ENCODE results near the gene TUBA8. TPM values are rescaled to one million over a fixed set of nuclear protein-coding genes. Genes with fewer than 3 reads are reported as not detected.
A peak's percentile ranks its signal among the peaks of the same experiment; 100 is the strongest.
"Not testable (repeated sequence)": the region's sequence is repeated elsewhere in the genome, so short reads cannot be mapped to it uniquely, and the experiment has no call there.

The TUBA8 gene
- 1 to 10 TPM in 1 of 2 experiments, under 1 TPM in 1; 0.42 to 1.7 TPM for total RNA-seq

- ATAC-seq (peak; percentile 72), DNase-seq (no peak)
- H3K36me3 Mint-ChIP-seq: peaks cover 18% of the 10 kb centered on the region
- peak within 1 kb of the TSS; percentile 43 for H3K4me3 Mint-ChIP-seq
- CTCF ChIA-PET: no interaction called here
- H3K4me1 Mint-ChIP-seq: peaks cover 29% of the 10 kb centered on the region
- no peak within 1 kb of the TSS for H3K27ac Mint-ChIP-seq
- H3K27me3 Mint-ChIP-seq: peaks cover 43% of the 10 kb centered on the region
- peaks cover 14% of the 10 kb centered on the region for H3K9me3 Mint-ChIP-seq (ENCODE audit: low read depth)
Observed at GRCh38 chr22:18110194-18110953, at the start of gene TUBA8. Gene TUBA8, plus strand, starts transcription at chr22:18110809. Its CDS starts 57 bp downstream, at chr22:18110866.

GRCh38 chr22:18062421-18062820 lies 48.2 kb upstream of the TUBA8 start:
- H3K27me3 Mint-ChIP-seq: peaks cover 51% of the 10 kb centered on the region
- CTCF ChIA-PET: interaction anchor here (1.3 to 1.7 kb wide), 2 partner anchors 14 to 232 kb away, joined by 3 to 6 read pairs; no protein-coding TSS in a partner anchor
- H3K27ac Mint-ChIP-seq: no peak overlapping the region
- no peaks in the 10 kb centered on the region for H3K36me3 Mint-ChIP-seq
- H3K9me3 Mint-ChIP-seq (ENCODE audit: low read depth): no peaks in the 10 kb centered on the region
- peaks cover 12% of the 10 kb centered on the region for H3K4me1 Mint-ChIP-seq
- no peak for ATAC-seq
- H3K4me3 Mint-ChIP-seq: no peak overlapping the region
- DNase-seq: no peak

GRCh38 chr22:18063306-18063705 lies 47.3 kb upstream of the TUBA8 start:
- H3K9me3 Mint-ChIP-seq (ENCODE audit: low read depth): no peaks in the 10 kb centered on the region
- peaks cover 8% of the 10 kb centered on the region for H3K4me1 Mint-ChIP-seq
- DNase-seq (no peak), ATAC-seq (no peak)
- CTCF ChIA-PET: interaction anchor here (1.3 to 1.7 kb wide), 2 partner anchors 13 to 233 kb away, joined by 3 to 6 read pairs; no protein-coding TSS in a partner anchor
- no peak overlapping the region for H3K27ac Mint-ChIP-seq
- no peak overlapping the region for H3K4me3 Mint-ChIP-seq
- no peaks in the 10 kb centered on the region for H3K36me3 Mint-ChIP-seq
- peaks cover 53% of the 10 kb centered on the region for H3K27me3 Mint-ChIP-seq

GRCh38 chr22:18063715-18064114 lies 46.9 kb upstream of the TUBA8 start:
- not testable (repeated sequence) for H3K36me3 Mint-ChIP-seq; H3K4me3 Mint-ChIP-seq; H3K9me3 Mint-ChIP-seq (ENCODE audit: low read depth); DNase-seq; ATAC-seq; H3K27ac Mint-ChIP-seq; H3K4me1 Mint-ChIP-seq
- CTCF ChIA-PET: interaction anchor here (1.3 to 1.7 kb wide), 2 partner anchors 12 to 233 kb away, joined by 3 to 6 read pairs; no protein-coding TSS in a partner anchor
- peaks cover 54% of the 10 kb centered on the region for H3K27me3 Mint-ChIP-seq

- no peak overlapping the region for H3K4me3 Mint-ChIP-seq
- DNase-seq: no peak
- H3K4me1 Mint-ChIP-seq: peaks cover 5% of the 10 kb centered on the region
- H3K27me3 Mint-ChIP-seq: peaks cover 57% of the 10 kb centered on the region
- CTCF ChIA-PET: interaction anchor here (2.6 kb wide), 1 partner anchor 11 kb away, joined by 10 read pairs; no protein-coding TSS in a partner anchor
- H3K27ac Mint-ChIP-seq: no peak overlapping the region
- no peaks in the 10 kb centered on the region for H3K36me3 Mint-ChIP-seq
- H3K9me3 Mint-ChIP-seq (ENCODE audit: low read depth): no peaks in the 10 kb centered on the region
- ATAC-seq: no peak
Observed at GRCh38 chr22:18064636-18065035, 46.0 kb upstream of the TUBA8 start.

GRCh38 chr22:18065256-18065655 lies 45.4 kb upstream of the TUBA8 start:
- Mint-ChIP-seq H3K4me1 (peaks cover under 1% of the 10 kb centered on the region), H3K36me3 (no peaks in the 10 kb centered on the region), H3K27me3 (peaks cover 55% of the 10 kb centered on the region), H3K4me3 (no peak overlapping the region), H3K27ac (no peak overlapping the region), H3K9me3 (ENCODE audit: low read depth) (no peaks in the 10 kb centered on the region)
- no peak for DNase-seq
- ATAC-seq: no peak
- CTCF ChIA-PET: interaction anchor here (2.6 kb wide), 1 partner anchor 10 kb away, joined by 10 read pairs; no protein-coding TSS in a partner anchor

GRCh38 chr22:18066181-18066859 lies 44.3 kb upstream of the TUBA8 start:
- Mint-ChIP-seq H3K27me3 (peaks cover 54% of the 10 kb centered on the region), H3K4me3 (no peak overlapping the region), H3K27ac (no peak overlapping the region), H3K9me3 (ENCODE audit: low read depth) (no peaks in the 10 kb centered on the region), H3K4me1 (no peaks in the 10 kb centered on the region), H3K36me3 (no peaks in the 10 kb centered on the region)
- DNase-seq (no peak), ATAC-seq (no peak)
- CTCF ChIA-PET: interaction anchor here (2.6 kb wide), 1 partner anchor 9 kb away, joined by 10 read pairs; no protein-coding TSS in a partner anchor

GRCh38 chr22:18067121-18067520 lies 43.5 kb upstream of the TUBA8 start:
- H3K4me3 Mint-ChIP-seq: no peak overlapping the region
- CTCF ChIA-PET: no interaction called here
- ATAC-seq (no peak), DNase-seq (no peak)
- H3K36me3 Mint-ChIP-seq: no peaks in the 10 kb centered on the region
- no peaks in the 10 kb centered on the region for H3K4me1 Mint-ChIP-seq
- H3K9me3 Mint-ChIP-seq (ENCODE audit: low read depth): no peaks in the 10 kb centered on the region
- H3K27ac Mint-ChIP-seq: no peak overlapping the region
- H3K27me3 Mint-ChIP-seq: peaks cover 54% of the 10 kb centered on the region

- Mint-ChIP-seq H3K36me3 (no peaks in the 10 kb centered on the region), H3K4me3 (no peak overlapping the region), H3K27ac (no peak overlapping the region), H3K27me3 (peaks cover 52% of the 10 kb centered on the region), H3K9me3 (ENCODE audit: low read depth) (no peaks in the 10 kb centered on the region), H3K4me1 (no peaks in the 10 kb centered on the region)
- ATAC-seq (no peak), DNase-seq (no peak)
- CTCF ChIA-PET: no interaction called here
Observed at GRCh38 chr22:18067548-18068341, 42.9 kb upstream of the TUBA8 start.

- Mint-ChIP-seq H3K36me3 (no peaks in the 10 kb centered on the region), H3K9me3 (ENCODE audit: low read depth) (no peaks in the 10 kb centered on the region), H3K4me1 (no peaks in the 10 kb centered on the region), H3K27me3 (peaks cover 52% of the 10 kb centered on the region), H3K27ac (no peak overlapping the region), H3K4me3 (no peak overlapping the region)
- DNase-seq: no peak
- CTCF ChIA-PET: interaction anchor here (1.7 kb wide), 1 partner anchor 238 kb away, joined by 5 read pairs; no protein-coding TSS in a partner anchor
- no peak for ATAC-seq
Observed at GRCh38 chr22:18068381-18068988, 42.1 kb upstream of the TUBA8 start.

- Mint-ChIP-seq H3K27me3 (peaks cover 52% of the 10 kb centered on the region), H3K4me3 (no peak overlapping the region), H3K27ac (no peak overlapping the region), H3K4me1 (no peaks in the 10 kb centered on the region), H3K9me3 (ENCODE audit: low read depth) (no peaks in the 10 kb centered on the region), H3K36me3 (no peaks in the 10 kb centered on the region)
- ATAC-seq: no peak
- CTCF ChIA-PET: interaction anchor here (1.7 kb wide), 1 partner anchor 239 kb away, joined by 5 read pairs; no protein-coding TSS in a partner anchor
- no peak for DNase-seq
Observed at GRCh38 chr22:18069041-18069440, 41.6 kb upstream of the TUBA8 start.

GRCh38 chr22:18070041-18070440 lies 40.6 kb upstream of the TUBA8 start:
- Mint-ChIP-seq H3K4me1 (no peaks in the 10 kb centered on the region), H3K27me3 (peaks cover 45% of the 10 kb centered on the region)
- CTCF ChIA-PET: interaction anchor here (1.7 kb wide), 1 partner anchor 240 kb away, joined by 5 read pairs; no protein-coding TSS in a partner anchor

More at GRCh38 chr22:18070041-18070440, 40.6 kb upstream of the TUBA8 start:
- Mint-ChIP-seq H3K4me3 (no peak overlapping the region), H3K36me3 (no peaks in the 10 kb centered on the region), H3K9me3 (ENCODE audit: low read depth) (no peaks in the 10 kb centered on the region), H3K27ac (no peak overlapping the region)
- ATAC-seq: no peak
- no peak for DNase-seq

Measured in activated CD8-positive, alpha-beta memory T cell treated with anti-CD3 and anti-CD28 coated beads, Interleukin-2, amount 10 ng/mL, durations not matched to agents 7 days and 5 days (primary cell).